ENCODE measurements around the gene C2CD2L. TPM values are rescaled to one million over a fixed set of nuclear protein-coding genes. Genes with fewer than 3 reads are reported as not detected.

Gene C2CD2L
- total and polyA plus RNA-seq, 10 of the 15 experiments (the other 5 are each of a cell fraction or from before 2014, with no cell fraction given): 0.21 to 9.6 (median 5.1) TPM

GRCh38 chr11:119091966-119092879, 14.9 kb upstream of the C2CD2L start:
- peak overlapping the region; percentile 90 for H3K4me2 ChIP-seq (ENCODE audit: control insufficient read depth, insufficient read depth)
- no peak for FAIRE-seq
- peak overlapping the region; percentile 83 for H3K4me3 ChIP-seq
- H3K36me3 ChIP-seq (ENCODE audit: control insufficient read depth in 2 of 2, insufficient read depth in 2 of 2, low read length in 1 of 2): peaks cover 9 to 13% of the 10 kb centered on the region in 2 experiments
- CTCF ChIA-PET: interaction anchor here (1.2 to 2.8 kb wide), 4 partner anchors 40 to 231 kb away, joined by 3 to 13 read pairs (median 3); no protein-coding TSS in a partner anchor
- TF ChIP-seq KAT2A (conservative IDR thresholded peaks at IDR 0.05; ENCODE audit: control insufficient read depth, low read depth, low read length) (no peak), BMI1 (IDR thresholded peaks at IDR 0.05; ENCODE audit: borderline replicate concordance) (no peak), DPF2 (IDR thresholded peaks at IDR 0.05) (no peak), ZNF24 (IDR thresholded peaks at IDR 0.05) (no peak), MTA2 (IDR thresholded peaks at IDR 0.05; ENCODE audit: low read depth) (no peak), SMC3 (IDR thresholded peaks at IDR 0.05; ENCODE audit: borderline replicate concordance, low read length) (no peak), POLR2AphosphoS2 (IDR thresholded peaks at IDR 0.05; ENCODE audit: low read depth, low read length) (no peak), IKZF2 (IDR thresholded peaks at IDR 0.05) (no peak), PML (IDR thresholded peaks at IDR 0.05; ENCODE audit: low read length) (no peak; the same call in 1 of the 2 replicates)
- TF ChIP-seq, protein P1, sequence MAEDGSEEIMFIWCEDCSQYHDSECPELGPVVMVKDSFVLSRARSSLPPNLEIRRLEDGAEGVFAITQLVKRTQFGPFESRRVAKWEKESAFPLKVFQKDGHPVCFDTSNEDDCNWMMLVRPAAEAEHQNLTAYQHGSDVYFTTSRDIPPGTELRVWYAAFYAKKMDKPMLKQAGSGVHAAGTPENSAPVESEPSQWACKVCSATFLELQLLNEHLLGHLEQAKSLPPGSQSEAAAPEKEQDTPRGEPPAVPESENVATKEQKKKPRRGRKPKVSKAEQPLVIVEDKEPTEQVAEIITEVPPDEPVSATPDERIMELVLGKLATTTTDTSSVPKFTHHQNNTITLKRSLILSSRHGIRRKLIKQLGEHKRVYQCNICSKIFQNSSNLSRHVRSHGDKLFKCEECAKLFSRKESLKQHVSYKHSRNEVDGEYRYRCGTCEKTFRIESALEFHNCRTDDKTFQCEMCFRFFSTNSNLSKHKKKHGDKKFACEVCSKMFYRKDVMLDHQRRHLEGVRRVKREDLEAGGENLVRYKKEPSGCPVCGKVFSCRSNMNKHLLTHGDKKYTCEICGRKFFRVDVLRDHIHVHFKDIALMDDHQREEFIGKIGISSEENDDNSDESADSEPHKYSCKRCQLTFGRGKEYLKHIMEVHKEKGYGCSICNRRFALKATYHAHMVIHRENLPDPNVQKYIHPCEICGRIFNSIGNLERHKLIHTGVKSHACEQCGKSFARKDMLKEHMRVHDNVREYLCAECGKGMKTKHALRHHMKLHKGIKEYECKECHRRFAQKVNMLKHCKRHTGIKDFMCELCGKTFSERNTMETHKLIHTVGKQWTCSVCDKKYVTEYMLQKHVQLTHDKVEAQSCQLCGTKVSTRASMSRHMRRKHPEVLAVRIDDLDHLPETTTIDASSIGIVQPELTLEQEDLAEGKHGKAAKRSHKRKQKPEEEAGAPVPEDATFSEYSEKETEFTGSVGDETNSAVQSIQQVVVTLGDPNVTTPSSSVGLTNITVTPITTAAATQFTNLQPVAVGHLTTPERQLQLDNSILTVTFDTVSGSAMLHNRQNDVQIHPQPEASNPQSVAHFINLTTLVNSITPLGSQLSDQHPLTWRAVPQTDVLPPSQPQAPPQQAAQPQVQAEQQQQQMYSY (CRISPR knock-in tag; IDR thresholded peaks at IDR 0.05): no peak
- TF ChIP-seq, protein P2, sequence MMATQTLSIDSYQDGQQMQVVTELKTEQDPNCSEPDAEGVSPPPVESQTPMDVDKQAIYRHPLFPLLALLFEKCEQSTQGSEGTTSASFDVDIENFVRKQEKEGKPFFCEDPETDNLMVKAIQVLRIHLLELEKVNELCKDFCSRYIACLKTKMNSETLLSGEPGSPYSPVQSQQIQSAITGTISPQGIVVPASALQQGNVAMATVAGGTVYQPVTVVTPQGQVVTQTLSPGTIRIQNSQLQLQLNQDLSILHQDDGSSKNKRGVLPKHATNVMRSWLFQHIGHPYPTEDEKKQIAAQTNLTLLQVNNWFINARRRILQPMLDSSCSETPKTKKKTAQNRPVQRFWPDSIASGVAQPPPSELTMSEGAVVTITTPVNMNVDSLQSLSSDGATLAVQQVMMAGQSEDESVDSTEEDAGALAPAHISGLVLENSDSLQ (IDR thresholded peaks at IDR 0.05): no peak
- TF ChIP-seq, protein P3, sequence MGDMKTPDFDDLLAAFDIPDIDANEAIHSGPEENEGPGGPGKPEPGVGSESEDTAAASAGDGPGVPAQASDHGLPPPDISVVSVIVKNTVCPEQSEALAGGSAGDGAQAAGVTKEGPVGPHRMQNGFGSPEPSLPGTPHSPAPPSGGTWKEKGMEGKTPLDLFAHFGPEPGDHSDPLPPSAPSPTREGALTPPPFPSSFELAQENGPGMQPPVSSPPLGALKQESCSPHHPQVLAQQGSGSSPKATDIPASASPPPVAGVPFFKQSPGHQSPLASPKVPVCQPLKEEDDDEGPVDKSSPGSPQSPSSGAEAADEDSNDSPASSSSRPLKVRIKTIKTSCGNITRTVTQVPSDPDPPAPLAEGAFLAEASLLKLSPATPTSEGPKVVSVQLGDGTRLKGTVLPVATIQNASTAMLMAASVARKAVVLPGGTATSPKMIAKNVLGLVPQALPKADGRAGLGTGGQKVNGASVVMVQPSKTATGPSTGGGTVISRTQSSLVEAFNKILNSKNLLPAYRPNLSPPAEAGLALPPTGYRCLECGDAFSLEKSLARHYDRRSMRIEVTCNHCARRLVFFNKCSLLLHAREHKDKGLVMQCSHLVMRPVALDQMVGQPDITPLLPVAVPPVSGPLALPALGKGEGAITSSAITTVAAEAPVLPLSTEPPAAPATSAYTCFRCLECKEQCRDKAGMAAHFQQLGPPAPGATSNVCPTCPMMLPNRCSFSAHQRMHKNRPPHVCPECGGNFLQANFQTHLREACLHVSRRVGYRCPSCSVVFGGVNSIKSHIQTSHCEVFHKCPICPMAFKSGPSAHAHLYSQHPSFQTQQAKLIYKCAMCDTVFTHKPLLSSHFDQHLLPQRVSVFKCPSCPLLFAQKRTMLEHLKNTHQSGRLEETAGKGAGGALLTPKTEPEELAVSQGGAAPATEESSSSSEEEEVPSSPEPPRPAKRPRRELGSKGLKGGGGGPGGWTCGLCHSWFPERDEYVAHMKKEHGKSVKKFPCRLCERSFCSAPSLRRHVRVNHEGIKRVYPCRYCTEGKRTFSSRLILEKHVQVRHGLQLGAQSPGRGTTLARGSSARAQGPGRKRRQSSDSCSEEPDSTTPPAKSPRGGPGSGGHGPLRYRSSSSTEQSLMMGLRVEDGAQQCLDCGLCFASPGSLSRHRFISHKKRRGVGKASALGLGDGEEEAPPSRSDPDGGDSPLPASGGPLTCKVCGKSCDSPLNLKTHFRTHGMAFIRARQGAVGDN (IDR thresholded peaks at IDR 0.05): no peak
- TF ChIP-seq, protein P4, sequence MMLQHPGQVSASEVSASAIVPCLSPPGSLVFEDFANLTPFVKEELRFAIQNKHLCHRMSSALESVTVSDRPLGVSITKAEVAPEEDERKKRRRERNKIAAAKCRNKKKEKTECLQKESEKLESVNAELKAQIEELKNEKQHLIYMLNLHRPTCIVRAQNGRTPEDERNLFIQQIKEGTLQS (IDR thresholded peaks at IDR 0.05; ENCODE audit: borderline replicate concordance, extremely low read depth, low read depth, low read length): no peak
- ATAC-seq: no peak
- H3K9ac ChIP-seq (ENCODE audit: control insufficient read depth, insufficient read depth, low read length): peak overlapping the region; percentile 88; the same call in 1 of the 2 replicates
- no TSS peak for BruUV-seq (replicated peaks)
- H2AFZ ChIP-seq (ENCODE audit: control insufficient read depth, low read depth, low read length): no peak overlapping the region
- intact Hi-C loops (cut with micrococcal nuclease; ENCODE audit: unreplicated experiment): no loop called here
- POLR2A ChIA-PET: interaction anchor here (0.7 to 1.5 kb wide), 7 partner anchors 10 to 104 kb away, joined by 3 to 5 read pairs (median 4); partner anchors contain the start of gene VPS11
- H3K79me2 ChIP-seq (ENCODE audit: control insufficient read depth, insufficient read depth, low read length): peaks cover 33% of the 10 kb centered on the region
- in situ Hi-C loops (cut with MboI): no loop called here
- SMC1A ChIA-PET (ENCODE audit: uncharacterized antibody, unreplicated experiment): interaction anchor here (0.5 to 1.6 kb wide), 4 partner anchors 18 to 230 kb away, joined by 3 to 4 read pairs (median 4); partner anchors contain the start of gene VPS11
- H4K20me1 ChIP-seq (ENCODE audit: control insufficient read depth, insufficient read depth): no peaks in the 10 kb centered on the region
- no peak for DNase-seq (ENCODE audit: low read depth, low spot score)
- H3K4me1 ChIP-seq (ENCODE audit: control insufficient read depth, insufficient read depth, low read length): peaks cover 17% of the 10 kb centered on the region
- H3K27me3 ChIP-seq (replicated peaks in 1 of 2; ENCODE audit: control insufficient read depth in 2 of 2, insufficient read depth in 2 of 2, low read length in 1 of 2): no peaks in the 10 kb centered on the region
- RAD21 ChIA-PET (ENCODE audit: unreplicated experiment): interaction anchor here (1.0 kb wide), 1 partner anchor 18 kb away, joined by 5 read pairs; no protein-coding TSS in a partner anchor
- 72% methylated on average over 13 of the region's 13 CpGs for WGBS (ENCODE audit: insufficient coverage, insufficient replicate concordance, low lambda C conversion rate, missing lambda C conversion rate)
- H3K9me3 ChIP-seq (replicated peaks; ENCODE audit: control insufficient read depth, insufficient read depth, low read length): no peaks in the 10 kb centered on the region
- H3K27ac ChIP-seq (ENCODE audit: control insufficient read depth, insufficient read depth): no peak overlapping the region
